Inflammatory macrophage treated with lipopolysaccharide for 1 hour (primary cell): ENCODE measurements around the gene FMO5.
"Not testable (repeated sequence)": the region's sequence is repeated elsewhere in the genome, so short reads cannot be mapped to it uniquely, and the experiment has no call there.

Experiments
- DNase-seq, 2 donors: peaks; one replicate each; pipeline ENCODE4 v3.0.0-alpha.2; 2020 to 2022

The FMO5 gene

DNA sequence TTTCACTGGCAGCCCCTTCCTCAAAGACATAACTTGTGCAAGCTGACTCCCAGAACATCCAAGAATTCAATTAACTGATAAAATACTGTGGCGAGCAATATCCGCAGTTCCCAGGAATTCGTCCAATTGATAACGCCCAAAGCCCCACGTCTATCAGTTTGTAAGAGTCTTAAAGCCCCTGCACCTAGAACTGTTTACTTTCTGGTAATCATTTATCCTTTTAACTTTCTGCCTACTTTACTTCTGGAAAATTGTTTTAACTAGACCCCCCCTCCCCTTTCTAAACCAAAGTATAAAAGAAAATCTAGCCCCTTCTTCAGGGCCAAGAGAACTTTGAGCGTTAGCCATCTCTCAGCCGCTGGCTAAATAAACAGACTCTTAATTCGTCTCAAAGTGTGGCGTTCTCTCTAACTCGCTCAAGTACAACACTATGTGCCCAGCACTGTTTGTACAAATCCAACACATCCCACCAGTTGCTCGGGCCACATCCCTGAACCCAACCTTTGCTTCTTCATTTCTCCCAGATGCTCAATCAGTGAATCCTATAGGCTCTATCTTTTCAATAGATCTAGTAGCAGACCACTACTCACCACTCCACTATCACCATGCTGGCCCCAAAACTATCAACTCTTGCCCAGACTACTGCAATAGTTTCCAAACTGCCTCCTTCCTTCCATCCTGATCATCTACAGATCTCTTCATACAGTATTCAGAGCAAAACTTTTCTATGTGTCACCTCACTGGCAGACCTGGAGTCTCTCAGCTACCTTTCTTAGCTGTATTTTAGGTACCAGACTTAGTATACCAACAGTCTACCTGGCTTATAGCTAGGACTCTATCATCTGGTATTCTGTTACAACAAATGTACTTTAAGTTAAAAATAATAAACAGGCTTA is 14.0 kb upstream of the FMO5 start:
- DNase-seq: no peak

DNA sequence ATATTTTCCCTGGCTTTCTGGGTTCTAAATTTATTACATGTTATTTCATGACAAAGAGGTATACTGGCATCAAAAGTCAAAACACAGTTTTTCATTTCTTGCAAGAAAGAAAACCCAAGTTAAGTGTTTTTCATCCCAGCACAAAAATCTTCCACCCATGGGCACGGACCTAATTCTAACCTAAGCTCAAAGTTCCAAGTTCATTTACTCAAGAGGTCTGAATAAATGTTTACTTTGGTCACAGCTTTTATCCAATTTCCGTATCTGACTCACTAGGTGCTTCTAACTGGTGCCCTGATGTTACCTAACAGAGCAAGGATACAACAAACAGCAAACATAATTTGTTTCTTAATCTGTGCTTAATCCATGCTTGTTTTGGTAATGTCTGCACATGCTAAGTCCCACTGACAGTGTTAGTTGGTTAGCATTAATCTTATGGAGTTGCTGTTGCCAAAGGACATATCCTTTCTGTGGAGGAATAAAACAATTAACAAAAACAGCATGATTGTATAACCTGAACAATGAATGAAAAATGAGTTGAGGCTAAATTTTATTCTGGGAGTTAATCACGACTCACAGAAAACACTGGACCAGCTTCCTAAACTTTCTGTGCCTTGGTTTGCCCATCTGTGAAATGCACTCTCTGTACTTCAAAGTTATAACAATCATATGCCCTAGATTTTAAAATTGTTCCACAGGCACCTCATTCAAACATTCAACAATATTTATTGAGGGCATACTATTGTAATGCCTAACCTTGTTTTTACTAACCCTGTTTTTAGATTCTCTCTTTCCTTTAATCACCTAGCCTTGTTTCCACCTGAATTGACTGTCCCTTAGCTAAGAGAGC is 13.1 kb upstream of the FMO5 start:
- DNase-seq: no peak

DNA sequence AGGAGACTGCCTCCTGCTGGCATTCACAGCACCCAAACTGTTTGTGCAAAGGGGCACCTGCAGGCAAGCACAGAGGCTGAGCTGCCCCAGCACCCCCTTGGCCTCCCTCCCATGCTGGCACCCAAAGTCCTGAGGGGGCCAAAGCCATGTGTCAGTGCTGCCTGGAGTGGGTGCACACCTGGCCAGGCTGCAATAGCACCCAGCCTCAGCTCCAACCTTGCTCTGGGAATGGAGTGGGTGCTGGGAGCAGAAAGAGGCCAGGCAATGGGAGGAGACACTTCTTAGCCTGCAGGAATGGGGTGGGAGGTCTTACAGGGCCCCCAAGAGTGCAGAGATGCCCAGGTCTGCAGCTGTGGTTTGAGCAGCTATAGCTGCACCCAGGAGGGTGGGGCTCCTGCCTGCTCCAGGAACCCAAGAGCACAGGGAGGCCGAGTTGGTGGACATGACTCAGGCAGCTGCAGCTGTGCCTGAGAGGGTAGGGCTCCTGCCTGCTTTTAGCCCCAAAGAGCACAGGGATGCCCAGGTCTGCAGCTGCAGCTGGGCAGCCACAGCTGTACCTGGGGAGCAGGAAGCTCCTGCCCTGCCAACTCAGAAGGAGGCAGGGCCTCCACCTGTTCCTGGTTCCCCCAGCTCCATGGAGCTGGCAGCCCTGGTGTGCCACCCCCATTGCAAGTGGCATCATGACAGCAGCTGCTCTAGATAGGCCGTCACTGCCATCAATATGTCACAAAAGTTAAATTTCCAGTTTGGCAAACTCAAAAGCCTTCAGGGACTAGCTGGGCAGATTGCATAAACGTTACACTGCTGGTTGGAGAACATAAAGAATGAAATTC is 12.0 kb upstream of the FMO5 start:
- no peak for DNase-seq

DNA sequence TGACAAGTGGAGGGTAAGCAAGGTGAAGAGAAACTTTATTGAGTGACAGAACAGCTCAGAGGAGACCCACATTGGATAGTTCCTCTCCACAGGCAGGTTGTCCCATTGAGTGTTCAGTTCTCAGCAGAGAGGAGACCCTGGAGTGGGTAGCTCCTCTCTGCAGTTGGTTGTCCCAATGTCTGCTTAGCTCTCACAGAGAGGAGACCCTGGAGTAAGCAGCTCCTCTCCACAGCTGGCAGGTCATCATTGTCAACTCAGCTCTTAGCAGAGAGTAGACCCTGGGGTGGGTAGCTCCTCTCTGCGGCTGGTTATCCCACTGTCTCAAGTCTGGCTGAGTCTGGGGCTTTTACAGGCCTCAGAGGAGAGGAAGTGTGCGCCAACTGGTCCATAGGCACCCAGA is 11.3 kb upstream of the FMO5 start:
- no peak for DNase-seq

DNA sequence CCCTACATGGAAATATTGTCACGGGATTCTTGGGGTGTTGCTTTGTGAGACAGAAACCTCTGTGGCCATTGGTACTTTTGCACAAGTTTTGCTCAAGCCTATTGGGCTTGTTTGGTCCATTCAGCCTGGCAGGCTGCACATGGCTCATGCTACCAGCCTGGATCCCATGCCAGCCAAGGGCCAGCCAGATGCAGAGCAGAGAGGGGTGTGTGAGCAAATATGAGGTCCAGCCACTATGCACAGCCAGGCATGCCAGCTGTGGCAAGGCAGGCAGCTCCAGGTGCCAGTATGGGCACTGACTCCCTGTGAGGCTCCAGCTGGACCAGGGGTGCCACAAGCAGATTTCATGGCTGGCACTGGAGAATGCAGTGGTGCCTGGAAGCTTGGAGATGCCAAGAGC is 10.7 kb upstream of the FMO5 start:
- DNase-seq: no peak

DNA sequence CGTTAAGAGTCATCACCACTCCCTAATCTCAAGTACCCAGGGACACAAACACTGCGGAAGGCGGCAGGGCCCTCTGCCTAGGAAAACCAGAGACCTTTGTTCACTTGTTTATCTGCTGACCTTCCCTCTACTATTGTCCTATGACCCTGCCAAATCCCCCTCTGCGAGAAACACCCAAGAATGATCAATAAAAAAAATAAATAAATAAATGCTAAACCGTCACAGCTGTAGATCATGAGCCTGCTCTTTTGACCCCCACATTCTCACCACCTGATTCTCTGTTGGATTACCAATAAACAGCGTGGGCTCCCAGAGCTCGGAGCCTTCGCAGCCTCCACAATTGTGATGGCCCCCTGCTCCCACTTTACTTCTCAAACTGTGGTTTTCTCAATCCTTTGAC is 8.8 kb upstream of the FMO5 start:
- DNase-seq: not testable (repeated sequence)

DNA sequence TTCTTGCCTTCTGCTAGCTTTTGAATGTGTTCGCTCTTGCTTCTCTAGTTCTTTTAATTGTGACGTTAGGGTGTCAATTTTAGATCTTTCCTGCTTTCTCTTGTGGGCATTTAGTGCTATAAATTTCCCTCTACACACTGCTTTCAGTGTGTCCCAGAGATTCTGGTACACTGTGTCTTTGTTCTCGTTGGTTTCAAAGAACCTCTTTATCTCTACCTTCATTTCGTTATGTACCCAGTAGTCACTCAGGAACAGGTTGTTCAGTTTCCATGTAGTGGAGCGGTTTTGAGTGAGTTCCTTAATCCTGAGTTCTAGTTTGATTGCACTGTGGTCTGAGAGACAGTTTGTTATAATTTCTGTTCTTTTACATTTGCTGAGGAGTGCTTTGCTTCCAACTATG is 5.9 kb upstream of the FMO5 start:
- not testable (repeated sequence) for DNase-seq

DNA sequence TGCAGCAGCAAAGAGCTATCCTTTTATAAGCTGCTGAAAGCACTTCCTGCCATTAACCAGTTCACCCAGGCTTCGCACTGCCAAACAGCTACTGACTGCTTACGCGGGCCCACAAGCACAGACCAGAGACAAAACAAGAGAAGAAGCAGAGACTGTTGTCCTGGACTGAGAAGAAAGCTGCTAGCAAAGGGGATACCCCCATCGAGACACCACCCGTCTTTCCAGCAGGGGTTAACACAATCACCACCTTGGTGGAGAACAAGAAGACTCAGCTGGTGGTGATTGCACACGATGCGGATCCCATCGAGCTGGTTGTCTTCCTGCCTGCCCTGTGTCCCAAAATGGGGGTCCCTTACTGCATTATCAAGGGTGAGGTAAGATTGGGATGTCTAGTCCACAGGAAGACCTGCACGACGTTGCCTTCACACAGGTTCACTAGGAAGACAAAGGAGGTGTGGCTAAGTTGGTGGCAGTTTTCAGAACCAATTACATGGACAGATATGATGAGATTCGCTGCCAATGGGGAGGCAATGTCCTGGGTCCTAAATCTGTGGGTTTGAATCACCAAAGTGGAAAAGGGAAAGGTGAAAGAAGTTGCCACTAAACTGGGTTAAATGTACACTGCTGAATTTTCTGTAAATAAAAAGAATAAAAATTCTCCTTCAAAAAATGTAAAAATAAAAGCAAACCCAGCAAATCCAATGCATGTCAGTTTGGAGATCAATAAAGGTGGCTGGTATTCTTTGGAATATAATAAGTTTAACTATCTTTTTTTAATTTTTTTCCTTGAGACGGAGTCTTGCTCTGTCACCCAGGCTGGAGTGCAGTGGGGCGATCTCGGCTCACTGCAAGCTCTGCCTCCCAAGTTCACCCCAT is 1.2 kb downstream of the FMO5 start:
- no peak for DNase-seq

DNA sequence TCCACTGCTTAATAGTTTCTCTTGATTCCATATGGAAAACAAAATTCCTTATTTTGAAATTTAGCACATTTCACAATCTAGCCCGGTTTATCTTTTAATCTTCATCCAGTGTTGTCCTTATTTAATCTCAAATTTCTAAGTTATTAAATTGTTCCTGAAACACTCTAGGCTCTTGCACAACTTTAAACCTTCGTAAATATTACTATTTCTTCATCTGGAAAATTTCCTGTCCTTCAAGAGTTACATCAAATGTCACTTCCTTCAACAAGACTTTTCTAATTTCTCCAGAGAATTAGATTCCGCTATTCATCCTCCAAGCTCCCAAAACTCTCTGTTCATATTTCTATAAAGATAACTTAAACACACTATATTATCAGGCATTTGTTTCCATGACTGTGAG is 6.5 kb downstream of the FMO5 start:
- peak; percentile 84 to 90 for DNase-seq

DNA sequence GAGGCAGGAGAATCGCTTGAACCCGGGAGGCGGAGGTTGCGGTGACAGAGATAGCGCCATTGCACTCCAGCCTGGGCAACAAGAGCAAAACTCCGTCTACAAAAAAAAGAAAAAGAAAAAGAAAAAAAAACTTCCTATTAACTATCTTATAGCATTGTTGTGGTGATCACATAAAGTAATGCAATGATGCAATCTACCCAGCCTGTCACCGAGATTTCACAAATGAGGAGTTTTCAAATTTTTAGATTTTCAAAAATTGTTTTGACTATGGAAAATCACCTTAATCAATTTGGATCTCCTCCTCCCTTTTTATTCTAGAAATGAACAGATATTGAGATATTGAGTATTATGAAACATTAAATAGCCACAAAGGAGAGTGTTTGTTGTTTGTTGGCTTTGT is 8.0 kb downstream of the FMO5 start:
- DNase-seq: peak; percentile 73 to 81

DNA sequence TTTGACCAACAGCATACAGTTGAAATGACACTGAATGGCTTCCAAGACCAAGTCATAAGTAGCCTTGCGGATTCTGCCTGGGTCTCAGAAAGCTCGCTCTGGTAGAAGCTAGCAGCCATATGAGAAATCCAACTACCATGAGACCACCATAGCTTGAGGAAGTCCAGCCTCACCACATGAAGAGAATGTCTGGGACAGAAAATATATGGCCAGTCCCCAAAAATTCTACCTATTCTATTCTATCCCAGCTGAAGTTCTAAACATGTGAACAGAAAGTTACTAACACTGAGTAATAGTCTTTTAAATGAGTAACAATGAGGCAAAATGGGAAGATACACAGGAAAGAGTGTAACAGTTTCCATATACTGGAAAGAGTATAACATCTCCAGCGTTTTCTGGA is 9.0 kb downstream of the FMO5 start:
- peak in 1 of 2 donors; percentile 25 for DNase-seq

DNA sequence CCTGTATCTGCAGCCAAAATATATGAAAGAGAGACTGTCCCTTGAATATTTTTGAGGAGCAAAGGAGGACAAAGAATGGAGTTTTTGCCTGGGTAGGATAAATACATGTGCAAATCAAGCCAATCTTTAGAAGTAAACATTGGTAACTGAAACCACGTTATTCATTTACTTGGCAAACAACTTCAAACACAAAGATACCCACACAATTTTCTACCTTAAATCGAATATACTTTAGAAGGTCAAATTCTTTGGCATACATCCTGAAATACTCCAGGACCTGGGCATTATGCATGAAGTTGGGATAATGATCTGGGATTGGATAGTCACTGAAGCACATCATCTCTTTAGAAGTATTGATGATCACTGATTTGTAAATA is 9.6 kb downstream of the FMO5 start:
- no peak for DNase-seq

DNA sequence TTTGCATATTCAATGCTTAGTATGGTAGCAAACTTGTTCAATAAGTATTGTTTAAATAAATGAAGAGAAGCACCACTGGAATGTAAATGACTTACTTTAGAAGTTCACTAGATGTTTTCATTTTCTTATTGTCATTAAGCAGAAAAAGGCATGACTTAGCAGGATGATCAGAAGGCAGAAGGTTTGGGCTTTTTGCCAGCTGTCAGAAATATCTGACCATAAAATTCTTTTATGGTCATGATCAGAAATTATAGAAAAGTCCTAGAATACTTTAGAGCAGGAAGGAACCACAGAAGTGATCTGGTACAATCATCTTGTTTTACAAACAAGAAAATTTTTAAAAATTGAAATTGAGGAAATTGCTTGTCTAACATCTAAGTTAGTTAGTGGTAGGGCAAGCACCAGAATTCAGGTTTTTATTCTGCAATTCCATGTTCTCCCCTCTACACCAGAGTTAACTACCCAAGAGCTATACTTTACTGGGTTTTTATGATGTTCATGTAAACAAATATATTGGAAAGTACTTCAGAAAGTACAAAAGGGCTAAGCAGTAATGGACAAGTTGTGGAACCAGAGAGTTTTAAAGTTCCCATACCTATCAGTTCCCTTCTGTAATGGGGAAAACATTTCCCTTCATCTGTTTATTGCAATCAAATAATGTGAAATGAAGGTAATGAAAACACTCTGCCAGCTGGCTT is 10.1 kb downstream of the FMO5 start:
- no peak for DNase-seq

DNA sequence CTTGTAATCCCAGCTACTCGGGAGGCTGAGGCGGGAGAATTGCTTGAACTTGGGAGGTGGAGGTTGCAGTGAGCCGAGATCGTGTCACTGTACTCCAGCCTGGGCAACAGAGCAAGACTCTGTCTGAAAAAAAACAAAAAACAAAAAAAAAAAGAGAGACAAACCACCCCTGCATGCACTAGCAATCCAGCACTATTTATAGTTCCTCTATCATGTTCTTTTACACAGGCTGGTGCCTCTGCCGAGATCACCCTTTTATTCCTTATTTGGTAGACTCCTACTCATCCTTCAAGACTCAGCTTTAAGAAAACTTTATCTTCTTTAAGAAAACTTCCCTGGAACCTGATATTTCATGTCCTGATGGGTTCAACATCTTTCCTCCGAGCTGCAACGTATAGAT is 10.8 kb downstream of the FMO5 start:
- DNase-seq: peak in 1 of 2 donors; percentile 62

DNA sequence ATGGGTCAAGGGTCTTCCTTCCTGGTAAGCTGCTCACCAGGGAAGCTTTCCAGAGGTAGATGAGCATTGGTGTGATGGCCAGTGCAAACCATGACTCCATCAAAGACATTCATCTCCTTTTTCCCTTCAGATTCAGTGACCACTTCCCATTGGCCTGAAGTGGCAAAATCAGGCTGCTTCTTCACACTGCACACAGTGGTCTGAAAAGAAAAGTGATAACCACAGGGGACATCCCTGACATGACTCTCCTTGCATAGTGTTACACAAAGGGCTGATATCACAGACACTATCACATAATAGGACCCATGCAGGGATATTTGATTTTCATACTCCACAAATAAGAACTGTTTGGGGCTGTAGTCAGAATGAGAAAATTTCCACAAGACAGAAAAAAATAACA is 11.9 kb downstream of the FMO5 start:
- DNase-seq: no peak

DNA sequence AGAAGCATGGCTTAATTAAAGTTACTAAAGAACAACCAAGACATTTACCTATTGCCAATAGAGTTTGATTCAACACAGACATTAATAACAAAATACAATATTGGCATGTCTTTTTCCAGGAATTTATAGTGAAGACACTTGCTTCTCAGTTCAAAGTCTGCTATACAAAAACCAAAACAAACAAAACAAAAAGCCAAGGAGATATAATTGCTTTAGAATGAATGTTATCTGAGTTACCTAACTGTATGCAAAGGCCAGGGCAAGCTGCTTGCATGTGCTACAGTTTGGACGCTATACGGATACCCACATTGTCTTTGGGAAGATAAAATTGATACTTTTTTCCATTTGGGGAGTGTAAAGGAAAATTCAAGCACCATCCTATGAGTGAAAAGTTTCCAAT is 13.6 kb downstream of the FMO5 start:
- no peak for DNase-seq

DNA sequence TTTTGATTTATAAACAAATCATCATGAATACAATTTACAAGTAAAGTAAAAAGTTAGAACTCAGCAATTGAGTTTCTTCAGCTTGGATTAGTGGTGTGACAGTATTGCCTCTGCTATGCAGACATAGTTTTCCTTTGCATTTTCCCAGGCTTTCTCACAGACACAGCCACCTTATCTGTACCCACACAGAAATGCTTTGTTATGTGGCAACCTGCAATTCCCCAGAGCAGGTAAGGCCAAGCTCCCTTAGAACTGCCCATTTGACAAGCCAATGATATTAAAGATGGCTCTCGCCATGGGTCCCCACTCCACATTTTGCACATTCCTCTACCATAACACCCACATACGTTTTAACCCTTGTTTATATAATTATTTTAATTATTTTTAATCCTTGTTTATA is 14.2 kb downstream of the FMO5 start:
- DNase-seq: no peak

DNA sequence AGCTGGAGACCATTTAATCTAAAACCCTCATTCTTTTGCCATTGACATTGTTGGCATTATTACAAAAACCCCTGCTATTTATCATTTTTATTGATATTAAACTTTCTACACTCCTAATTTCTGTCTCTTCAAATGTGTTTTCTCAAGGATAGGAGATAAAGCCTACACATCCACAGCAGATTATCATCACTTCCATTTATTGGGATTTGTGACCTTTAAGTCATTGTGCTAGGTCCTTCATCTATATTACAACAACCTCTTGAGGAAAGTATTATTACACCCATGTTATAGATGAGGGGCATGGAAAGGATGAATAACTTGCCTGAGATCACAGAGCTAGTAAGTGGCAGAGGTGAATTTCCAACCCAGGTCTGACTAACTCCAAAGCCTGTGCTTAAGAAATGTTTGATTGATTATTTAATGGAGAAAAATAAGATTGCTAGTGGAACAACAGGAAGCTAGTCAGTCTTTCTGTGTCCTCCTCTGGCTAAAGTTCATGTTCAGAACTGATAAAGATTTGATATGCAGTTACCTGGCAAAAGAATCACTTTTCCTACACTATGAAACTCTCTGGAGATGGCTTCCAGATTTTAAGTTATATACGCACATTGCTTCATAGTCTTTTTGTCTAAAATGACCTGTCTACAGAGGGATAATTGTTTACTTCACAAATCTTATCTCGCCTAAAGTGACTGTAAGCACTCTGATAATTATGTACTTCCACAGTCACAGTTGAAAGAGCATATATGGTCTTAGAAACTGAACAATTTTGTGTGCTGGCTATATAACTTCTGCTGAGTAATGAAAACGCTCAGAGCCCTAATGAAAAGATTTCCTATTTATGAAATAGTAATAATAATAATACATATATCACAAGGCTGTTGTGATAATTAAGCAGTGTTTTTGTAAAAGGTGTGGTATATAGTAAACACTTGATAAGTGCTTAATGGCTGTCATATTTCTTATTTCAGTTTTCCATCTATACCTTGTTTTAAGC is 15.0 kb downstream of the FMO5 start:
- DNase-seq: no peak

DNA sequence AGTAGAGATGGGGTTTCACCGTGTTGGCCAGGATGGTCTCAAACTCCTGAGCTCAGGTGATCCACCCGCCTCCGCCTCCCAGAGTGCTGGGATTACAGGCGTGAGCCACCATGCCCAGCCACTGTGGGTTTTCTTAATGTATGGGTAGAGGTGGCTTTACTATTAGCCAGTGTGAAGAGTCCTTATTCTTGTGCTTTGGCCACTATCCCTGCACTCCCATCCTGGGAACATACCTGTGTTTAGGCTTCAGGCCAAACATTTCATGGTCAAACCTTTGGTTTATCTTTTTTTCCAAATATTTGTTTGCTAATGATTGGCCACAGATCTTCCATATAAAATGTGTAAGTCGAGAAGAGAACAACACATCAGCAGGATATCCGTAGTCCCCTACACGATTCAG is 16.5 kb downstream of the FMO5 start:
- DNase-seq: no peak

DNA sequence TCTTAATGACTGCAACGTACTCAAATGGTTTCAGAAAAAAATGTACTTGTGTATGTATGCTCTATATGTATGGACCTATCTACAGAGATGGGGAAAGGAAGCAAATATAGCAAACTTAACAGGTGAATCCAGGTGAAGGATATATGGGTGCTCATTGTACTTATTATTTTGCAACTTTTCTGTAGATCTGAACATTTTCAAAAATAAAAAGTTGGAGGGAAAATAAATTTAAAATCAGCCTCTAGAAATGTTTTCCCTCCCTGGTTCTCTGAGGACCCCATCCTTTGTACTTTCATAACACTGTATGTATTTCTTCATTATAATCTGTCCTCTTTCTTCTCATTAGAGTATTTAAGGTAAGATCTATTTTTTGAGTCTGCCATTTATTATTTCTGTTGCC is 17.9 kb downstream of the FMO5 start:
- no peak for DNase-seq
